ENCODE measurements around the gene TPRN.

Gene TPRN

DNA sequence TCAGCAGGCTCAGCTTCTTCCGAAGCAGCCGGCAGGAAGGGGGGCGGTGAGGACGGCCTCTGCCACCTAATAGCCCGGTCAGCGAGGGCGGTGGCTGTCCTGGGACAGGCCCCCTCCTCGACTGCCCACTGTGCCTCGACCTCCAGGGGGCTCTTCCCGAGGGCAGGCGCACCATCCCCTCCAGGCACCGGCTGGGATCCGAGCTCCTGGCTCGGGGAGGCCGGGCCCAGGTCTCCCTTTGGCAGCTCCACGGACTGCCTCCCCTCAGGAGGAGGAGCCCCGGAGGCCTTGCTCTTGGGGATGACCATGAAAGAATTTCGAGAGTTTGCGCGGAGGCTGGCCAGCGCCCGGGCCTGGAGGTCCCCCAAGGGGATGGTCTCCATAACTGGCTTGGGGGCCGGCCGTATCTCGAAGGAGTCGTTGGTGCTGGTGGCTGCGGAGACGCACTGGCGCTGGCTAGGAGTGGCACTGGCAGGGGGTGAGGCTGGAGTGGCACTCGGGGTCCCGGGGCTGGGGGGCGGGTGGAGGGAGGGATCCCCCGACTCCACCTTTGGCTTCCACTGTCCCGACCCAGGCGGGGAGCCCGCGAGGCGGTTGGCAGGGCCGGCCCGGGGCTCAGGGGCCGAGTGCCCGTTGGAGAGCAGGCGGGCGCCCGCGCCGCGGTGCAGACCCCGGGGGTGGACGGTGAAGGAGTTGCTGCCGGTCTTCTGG, 975 bp downstream of the TPRN start:
- TF ChIP-seq, protein P1, sequence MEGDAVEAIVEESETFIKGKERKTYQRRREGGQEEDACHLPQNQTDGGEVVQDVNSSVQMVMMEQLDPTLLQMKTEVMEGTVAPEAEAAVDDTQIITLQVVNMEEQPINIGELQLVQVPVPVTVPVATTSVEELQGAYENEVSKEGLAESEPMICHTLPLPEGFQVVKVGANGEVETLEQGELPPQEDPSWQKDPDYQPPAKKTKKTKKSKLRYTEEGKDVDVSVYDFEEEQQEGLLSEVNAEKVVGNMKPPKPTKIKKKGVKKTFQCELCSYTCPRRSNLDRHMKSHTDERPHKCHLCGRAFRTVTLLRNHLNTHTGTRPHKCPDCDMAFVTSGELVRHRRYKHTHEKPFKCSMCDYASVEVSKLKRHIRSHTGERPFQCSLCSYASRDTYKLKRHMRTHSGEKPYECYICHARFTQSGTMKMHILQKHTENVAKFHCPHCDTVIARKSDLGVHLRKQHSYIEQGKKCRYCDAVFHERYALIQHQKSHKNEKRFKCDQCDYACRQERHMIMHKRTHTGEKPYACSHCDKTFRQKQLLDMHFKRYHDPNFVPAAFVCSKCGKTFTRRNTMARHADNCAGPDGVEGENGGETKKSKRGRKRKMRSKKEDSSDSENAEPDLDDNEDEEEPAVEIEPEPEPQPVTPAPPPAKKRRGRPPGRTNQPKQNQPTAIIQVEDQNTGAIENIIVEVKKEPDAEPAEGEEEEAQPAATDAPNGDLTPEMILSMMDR (IDR thresholded peaks at IDR 0.05; ENCODE audit: low read length, missing control alignments) = no peak
- DNase-seq (ENCODE audit: low read depth) = peak; percentile 25
- peak overlapping the region; percentile 46 for H3K4me3 ChIP-seq (replicated peaks; ENCODE audit: low read depth, low read length)

DNA sequence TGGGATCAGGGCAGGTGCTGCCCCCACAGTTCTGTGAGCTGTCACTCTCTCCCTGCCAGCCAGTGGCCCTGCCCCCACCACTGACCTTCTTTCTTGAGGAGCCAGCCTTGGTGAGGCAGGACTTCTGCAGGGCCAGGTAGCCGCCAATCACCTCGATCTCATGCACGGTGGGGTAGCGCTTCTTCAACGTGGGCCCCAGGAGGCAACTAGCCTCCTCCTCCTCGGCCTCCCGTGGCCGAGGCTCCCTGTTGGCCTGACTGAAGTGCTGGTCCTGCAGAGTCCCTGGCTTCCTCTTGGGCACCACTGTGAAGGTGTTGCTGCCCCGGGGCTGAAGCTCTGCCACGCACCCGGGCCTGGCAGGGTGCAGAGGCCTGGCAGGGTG, 1.6 kb downstream of the TPRN start:
- TF ChIP-seq, protein P1 (IDR thresholded peaks at IDR 0.05; ENCODE audit: low read length, missing control alignments) = no peak
- no peak for DNase-seq (ENCODE audit: low read depth)
- peak overlapping the region; percentile 46 for H3K4me3 ChIP-seq (replicated peaks; ENCODE audit: low read depth, low read length)

DNA sequence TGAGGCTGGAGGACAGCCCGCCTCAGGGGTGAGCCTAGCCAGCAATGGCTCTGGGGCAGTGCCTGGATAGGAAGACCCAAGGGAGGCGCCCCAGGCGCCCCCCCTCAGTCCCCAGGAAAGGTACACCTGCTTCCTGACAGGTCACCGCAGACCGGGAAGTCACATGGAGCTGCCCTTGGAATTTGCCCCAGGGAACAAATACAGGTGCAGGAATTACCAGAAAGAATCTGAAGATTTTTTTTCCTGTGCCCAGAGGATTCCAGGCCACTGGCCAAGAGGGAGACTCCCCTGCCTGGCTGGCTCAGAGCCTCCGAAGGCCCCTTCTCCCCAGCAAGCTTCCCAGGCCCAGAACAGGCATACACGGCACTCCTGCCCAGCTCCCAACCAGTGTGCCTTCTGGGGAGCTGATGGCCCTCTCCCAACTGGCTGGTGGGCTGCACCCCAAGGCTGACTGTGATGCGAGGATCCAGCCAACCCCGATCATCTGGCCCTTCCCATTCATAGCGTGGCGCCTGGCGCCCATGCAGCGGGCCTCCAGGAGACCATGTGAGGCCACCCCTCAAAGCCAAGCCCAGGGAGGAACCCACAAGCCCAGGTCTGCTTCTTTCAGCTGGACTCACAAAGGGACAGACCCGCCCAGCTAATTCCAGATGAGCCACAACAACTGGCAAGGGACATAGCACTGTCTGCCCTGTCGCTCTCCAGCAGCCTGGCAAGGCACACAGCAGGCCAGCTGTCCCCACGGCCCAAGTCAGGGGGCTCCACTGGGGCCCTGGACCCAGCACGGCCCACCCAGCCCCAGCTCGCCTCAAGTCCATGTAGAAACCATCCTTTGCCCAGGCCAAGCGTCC, 2.3 kb downstream of the TPRN start:
- H3K4me3 ChIP-seq (replicated peaks; ENCODE audit: low read depth, low read length) = no peak overlapping the region
- TF ChIP-seq, protein P1 (IDR thresholded peaks at IDR 0.05; ENCODE audit: low read length, missing control alignments) = no peak
- no peak for DNase-seq (ENCODE audit: low read depth)

DNA sequence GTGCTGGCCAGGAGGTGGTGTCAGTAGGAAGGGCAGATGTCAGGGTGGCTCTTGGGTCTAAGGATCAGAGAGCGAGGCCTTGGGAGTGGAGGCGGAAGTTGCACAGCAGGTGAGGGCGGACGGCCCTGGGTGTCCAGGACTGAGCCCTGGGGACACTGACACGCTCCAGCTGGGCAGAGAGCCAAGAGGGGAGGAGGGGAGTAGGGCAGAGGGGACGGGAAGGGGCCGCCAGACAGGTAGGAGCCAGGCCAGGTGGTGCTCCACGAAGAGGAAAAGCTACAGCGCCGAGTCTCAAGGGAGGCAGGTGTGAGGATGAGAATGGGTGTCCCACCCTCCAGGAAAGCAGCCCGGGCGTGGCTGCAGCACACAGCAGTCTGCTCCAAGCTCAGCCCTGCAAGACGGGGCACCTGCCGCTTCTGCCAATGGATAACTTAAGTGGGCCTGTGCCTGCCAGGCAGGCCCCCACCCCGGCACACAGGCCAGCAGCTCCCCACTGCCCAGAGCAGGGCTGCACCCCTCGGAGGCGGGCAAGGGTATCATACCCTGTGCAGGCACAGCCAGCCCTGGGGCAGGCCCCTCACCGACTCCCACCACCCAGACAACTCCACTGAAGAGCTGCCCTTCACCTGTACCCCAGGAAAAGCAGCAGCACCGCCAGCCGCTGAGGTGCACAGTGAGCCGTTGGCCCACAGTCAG, 4.9 kb downstream of the TPRN start:
- DNase-seq (ENCODE audit: low read depth) = no peak
- TF ChIP-seq, protein P1 (IDR thresholded peaks at IDR 0.05; ENCODE audit: low read length, missing control alignments) = no peak
- no peak overlapping the region for H3K4me3 ChIP-seq (replicated peaks; ENCODE audit: low read depth, low read length)

DNA sequence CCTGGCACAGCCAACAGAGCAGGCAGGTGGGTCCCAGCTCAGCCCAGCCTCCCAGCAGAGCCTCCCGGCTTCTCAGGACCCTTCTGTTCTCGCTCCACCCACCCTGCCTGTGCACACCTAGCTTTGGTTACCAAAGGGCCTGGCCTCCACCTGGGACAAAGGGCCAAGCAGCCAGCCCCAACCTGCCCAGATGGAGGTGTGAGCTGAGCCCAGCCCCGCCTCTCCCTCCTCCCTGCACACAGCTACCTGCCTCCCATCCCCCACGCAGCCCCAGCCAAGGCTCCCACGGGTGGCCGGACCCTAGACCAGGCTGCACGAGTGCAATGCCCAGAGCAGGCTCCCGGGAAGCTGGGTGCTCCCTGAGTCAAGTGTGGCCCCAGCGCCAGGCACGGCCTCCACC, 5.6 kb downstream of the TPRN start:
- no peak overlapping the region for H3K4me3 ChIP-seq (replicated peaks; ENCODE audit: low read depth, low read length)
- DNase-seq (ENCODE audit: low read depth) = no peak
- TF ChIP-seq, protein P1 (IDR thresholded peaks at IDR 0.05; ENCODE audit: low read length, missing control alignments) = no peak

DNA sequence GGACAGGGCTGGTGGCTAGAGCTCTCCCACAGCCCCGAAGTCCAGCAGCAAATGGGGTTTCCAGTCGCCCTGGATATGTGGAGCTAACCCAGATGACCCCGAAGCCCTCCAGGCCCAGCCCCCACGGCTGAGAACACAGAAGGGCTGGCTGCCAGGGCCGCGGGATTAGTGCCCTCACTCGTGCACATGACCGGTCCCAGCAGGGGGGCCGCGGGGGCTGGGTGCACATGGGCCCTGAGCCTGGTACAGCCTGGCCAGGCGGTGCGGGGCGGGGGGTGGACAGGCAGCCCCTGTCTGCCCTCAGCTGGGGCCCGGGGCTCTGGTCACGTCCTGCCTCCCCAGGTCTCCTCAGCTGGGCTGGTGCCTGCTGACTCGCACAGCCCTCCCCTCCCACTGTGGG, 6.2 kb downstream of the TPRN start:
- no peak for DNase-seq (ENCODE audit: low read depth)
- H3K4me3 ChIP-seq (replicated peaks; ENCODE audit: low read depth, low read length) = no peak overlapping the region
- TF ChIP-seq, protein P1 (IDR thresholded peaks at IDR 0.05; ENCODE audit: low read length, missing control alignments) = no peak
